ENCODE results near the gene SORBS2. TPM values are rescaled to one million over a fixed set of nuclear protein-coding genes. Genes with fewer than 3 reads are reported as not detected.

The SORBS2 gene
- total and polyA plus RNA-seq, 2 donors (not counting 1 experiment from before 2014, with no cell fraction given) = 0.25 to 0.89 TPM

DNA sequence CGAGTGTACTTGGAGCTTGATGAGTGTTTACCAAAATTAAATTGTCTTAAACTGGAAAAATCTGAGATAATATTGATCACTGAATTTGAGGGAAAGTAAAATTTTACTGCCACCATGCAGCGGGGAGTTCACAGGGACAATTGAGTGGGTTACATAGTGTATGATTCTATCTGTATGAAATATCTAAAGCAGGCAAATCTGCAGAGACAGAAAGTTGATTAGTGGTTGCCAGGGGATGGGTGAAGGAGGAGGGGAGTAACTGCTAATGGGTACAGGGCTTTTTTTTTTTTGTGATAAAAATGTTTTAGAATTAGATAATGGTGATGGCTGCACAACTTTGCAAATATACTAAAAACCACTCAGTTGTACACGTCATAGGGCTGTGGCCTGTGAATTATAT is 241.3 kb downstream of the SORBS2 start:
- no peaks in the 10 kb centered on the region for H3K36me3 ChIP-seq (replicated peaks in 1 of 2; ENCODE audit: control extremely low read depth in 1 of 2, control insufficient read depth in 1 of 2, extremely low read depth in 1 of 2, insufficient read depth in 2 of 2, low read length in 1 of 2)
- ChIA-PET POLR2A (no interaction called here), CTCF (interaction anchor here (1.4 kb wide), 1 partner anchor 27 kb away, joined by 4 read pairs; no protein-coding TSS in a partner anchor)
- H3K79me2 ChIP-seq (ENCODE audit: control insufficient read depth, insufficient read depth, low read length) = no peaks in the 10 kb centered on the region
- H3K27me3 ChIP-seq (replicated peaks in 1 of 4; ENCODE audit: control extremely low read depth in 1 of 4, control insufficient read depth in 3 of 4, insufficient read depth in 4 of 4, low read length in 3 of 4) = peaks cover 0 to 2% (median 0%) of the 10 kb centered on the region in 4 experiments
- no peaks in the 10 kb centered on the region for H3K9me3 Mint-ChIP-seq (ENCODE audit: insufficient read depth)
- H2AFZ ChIP-seq (ENCODE audit: insufficient read depth, low read depth, low read length, poor library complexity, severe bottlenecking) = no peak overlapping the region
- no peak overlapping the region for H3K4me3 Mint-ChIP-seq
- no peak overlapping the region for H3K27ac Mint-ChIP-seq
- H3K4me1 ChIP-seq (ENCODE audit: control insufficient read depth in 2 of 2, insufficient read depth in 2 of 2, low read length in 2 of 2) = no peaks in the 10 kb centered on the region
- H3K27me3 Mint-ChIP-seq = peaks cover 17% of the 10 kb centered on the region
- DNase-seq (no peak), ATAC-seq (ENCODE audit: low read depth) (no peak)
- no peak overlapping the region for H3K4me3 ChIP-seq (ENCODE audit: control extremely low read depth in 1 of 5, extremely low read depth in 1 of 5, insufficient read depth in 1 of 5, low read depth in 2 of 5, low read length in 4 of 5)
- TF ChIP-seq EZH2 (IDR thresholded peaks at IDR 0.05; ENCODE audit: borderline replicate concordance, insufficient read depth, low read depth, low read length, poor library complexity, severe bottlenecking) = no peak
- TF ChIP-seq, protein P1, sequence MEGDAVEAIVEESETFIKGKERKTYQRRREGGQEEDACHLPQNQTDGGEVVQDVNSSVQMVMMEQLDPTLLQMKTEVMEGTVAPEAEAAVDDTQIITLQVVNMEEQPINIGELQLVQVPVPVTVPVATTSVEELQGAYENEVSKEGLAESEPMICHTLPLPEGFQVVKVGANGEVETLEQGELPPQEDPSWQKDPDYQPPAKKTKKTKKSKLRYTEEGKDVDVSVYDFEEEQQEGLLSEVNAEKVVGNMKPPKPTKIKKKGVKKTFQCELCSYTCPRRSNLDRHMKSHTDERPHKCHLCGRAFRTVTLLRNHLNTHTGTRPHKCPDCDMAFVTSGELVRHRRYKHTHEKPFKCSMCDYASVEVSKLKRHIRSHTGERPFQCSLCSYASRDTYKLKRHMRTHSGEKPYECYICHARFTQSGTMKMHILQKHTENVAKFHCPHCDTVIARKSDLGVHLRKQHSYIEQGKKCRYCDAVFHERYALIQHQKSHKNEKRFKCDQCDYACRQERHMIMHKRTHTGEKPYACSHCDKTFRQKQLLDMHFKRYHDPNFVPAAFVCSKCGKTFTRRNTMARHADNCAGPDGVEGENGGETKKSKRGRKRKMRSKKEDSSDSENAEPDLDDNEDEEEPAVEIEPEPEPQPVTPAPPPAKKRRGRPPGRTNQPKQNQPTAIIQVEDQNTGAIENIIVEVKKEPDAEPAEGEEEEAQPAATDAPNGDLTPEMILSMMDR (IDR thresholded peaks at IDR 0.05) = no peak
- intact Hi-C loops (cut with micrococcal nuclease) = no loop called here
- H3K4me2 ChIP-seq (replicated peaks; ENCODE audit: low read depth, low read length, poor library complexity, severe bottlenecking) = no peak overlapping the region
- no peak overlapping the region for H3K27ac ChIP-seq (ENCODE audit: low read length in 2 of 2)
- H3K4me1 Mint-ChIP-seq = no peaks in the 10 kb centered on the region
- no peaks in the 10 kb centered on the region for H4K20me1 ChIP-seq (ENCODE audit: control insufficient read depth, insufficient read depth, low read length, poor library complexity, severe bottlenecking)
- WGBS (ENCODE audit: insufficient coverage) = 83% methylated on average over 1 of the region's 3 CpGs
- no peak overlapping the region for H3K9ac ChIP-seq (ENCODE audit: low read length)
- peaks cover 0 to 5% (median 0%) of the 10 kb centered on the region in 3 donors for H3K9me3 ChIP-seq (ENCODE audit: control extremely low read depth in 1 of 3, control insufficient read depth in 2 of 3, insufficient read depth in 1 of 3, low read length in 2 of 3)

DNA sequence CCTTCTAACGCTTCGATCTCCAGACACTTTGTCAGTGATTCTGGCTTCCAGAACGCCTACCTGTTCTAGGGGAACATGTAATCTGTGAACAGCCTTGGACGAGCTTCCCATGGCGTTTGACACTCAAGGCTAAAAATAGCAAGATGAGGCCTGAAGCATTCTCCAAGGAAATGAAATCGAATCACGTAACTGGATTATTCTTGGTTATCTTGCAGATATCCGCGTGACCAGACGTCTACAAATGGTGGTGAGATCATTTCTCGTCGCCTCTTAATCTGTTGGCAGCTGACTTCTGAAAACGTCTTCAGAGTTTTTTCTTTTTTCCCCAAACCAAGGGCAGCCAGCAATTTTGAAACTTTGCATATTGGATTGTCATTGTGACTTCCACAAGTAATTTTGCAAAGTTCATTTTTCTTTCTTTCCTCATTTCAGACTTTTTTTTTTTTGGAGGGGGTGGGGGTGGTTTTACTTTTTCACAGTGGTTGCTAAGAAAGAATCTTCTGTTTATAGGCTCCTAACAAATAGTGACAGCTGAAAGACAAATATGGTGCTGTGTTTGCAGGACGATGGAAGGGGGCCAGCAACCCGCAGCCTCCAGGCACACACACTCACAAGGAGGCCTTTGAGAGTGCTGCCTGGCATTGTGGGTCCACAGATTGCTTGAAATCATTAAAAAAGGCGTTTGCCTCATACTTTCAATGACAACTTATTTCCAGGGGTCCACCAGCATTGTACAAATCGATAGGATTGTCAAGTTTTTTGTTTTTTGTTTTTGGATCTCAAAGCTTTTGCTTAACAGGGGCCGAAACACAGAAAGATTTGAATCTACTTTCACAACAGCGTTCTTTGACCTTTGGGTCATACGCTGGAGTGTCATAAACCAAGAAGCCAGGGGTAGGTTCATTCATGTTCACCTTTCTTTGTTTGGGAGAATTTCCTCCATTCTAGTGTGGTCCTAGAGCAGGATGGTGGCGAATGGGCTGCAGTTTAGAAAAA is 244.3 kb downstream of the SORBS2 start:
- no peak overlapping the region for H3K27ac ChIP-seq (ENCODE audit: low read length in 2 of 2)
- 91% methylated on average over 16 of the region's 21 CpGs for WGBS (ENCODE audit: insufficient coverage)
- DNase-seq = no peak
- intact Hi-C loops (cut with micrococcal nuclease) = no loop called here
- no peak overlapping the region for H3K4me2 ChIP-seq (replicated peaks; ENCODE audit: low read depth, low read length, poor library complexity, severe bottlenecking)
- Mint-ChIP-seq H3K4me1 (no peaks in the 10 kb centered on the region), H3K4me3 (no peak overlapping the region), H3K9me3 (ENCODE audit: insufficient read depth) (no peaks in the 10 kb centered on the region), H3K27ac (no peak overlapping the region), H3K27me3 (peaks cover 12% of the 10 kb centered on the region)
- TF ChIP-seq EZH2 (IDR thresholded peaks at IDR 0.05; ENCODE audit: borderline replicate concordance, insufficient read depth, low read depth, low read length, poor library complexity, severe bottlenecking) = no peak
- TF ChIP-seq, protein P1 (IDR thresholded peaks at IDR 0.05) = no peak
- H3K36me3 ChIP-seq (replicated peaks in 1 of 2; ENCODE audit: control extremely low read depth in 1 of 2, control insufficient read depth in 1 of 2, extremely low read depth in 1 of 2, insufficient read depth in 2 of 2, low read length in 1 of 2) = no peaks in the 10 kb centered on the region
- H3K4me3 ChIP-seq (ENCODE audit: control extremely low read depth in 1 of 5, extremely low read depth in 1 of 5, insufficient read depth in 1 of 5, low read depth in 2 of 5, low read length in 4 of 5) = no peak overlapping the region
- CTCF ChIA-PET = no interaction called here
- POLR2A ChIA-PET = no interaction called here
- H3K79me2 ChIP-seq (ENCODE audit: control insufficient read depth, insufficient read depth, low read length) = no peaks in the 10 kb centered on the region
- ATAC-seq (ENCODE audit: low read depth) = no peak
- H3K9ac ChIP-seq (ENCODE audit: low read length) = no peak overlapping the region
- H4K20me1 ChIP-seq (ENCODE audit: control insufficient read depth, insufficient read depth, low read length, poor library complexity, severe bottlenecking) = no peaks in the 10 kb centered on the region
- no peaks in the 10 kb centered on the region for H3K4me1 ChIP-seq (ENCODE audit: control insufficient read depth in 2 of 2, insufficient read depth in 2 of 2, low read length in 2 of 2)
- H3K27me3 ChIP-seq (replicated peaks in 1 of 4; ENCODE audit: control extremely low read depth in 1 of 4, control insufficient read depth in 3 of 4, insufficient read depth in 4 of 4, low read length in 3 of 4) = peaks cover 0 to 3% (median 0%) of the 10 kb centered on the region in 4 experiments
- H2AFZ ChIP-seq (ENCODE audit: insufficient read depth, low read depth, low read length, poor library complexity, severe bottlenecking) = no peak overlapping the region
- H3K9me3 ChIP-seq (ENCODE audit: control extremely low read depth in 1 of 3, control insufficient read depth in 2 of 3, insufficient read depth in 1 of 3, low read length in 2 of 3) = peaks cover 0 to 7% (median 2%) of the 10 kb centered on the region in 3 donors
